GM19463 (cell line): Measurements from ENCODE around the gene ATP2B2.

Experiments
- ATAC-seq: cut with Tn5 transposase; IDR thresholded peaks from one replicate; pipeline ENCODE4 v1.9.1; 2021; ENCODE audit warnings: mild to moderate bottlenecking, moderate library complexity; ENCODE audit not compliant: unreplicated experiment

ATP2B2 gene

DNA sequence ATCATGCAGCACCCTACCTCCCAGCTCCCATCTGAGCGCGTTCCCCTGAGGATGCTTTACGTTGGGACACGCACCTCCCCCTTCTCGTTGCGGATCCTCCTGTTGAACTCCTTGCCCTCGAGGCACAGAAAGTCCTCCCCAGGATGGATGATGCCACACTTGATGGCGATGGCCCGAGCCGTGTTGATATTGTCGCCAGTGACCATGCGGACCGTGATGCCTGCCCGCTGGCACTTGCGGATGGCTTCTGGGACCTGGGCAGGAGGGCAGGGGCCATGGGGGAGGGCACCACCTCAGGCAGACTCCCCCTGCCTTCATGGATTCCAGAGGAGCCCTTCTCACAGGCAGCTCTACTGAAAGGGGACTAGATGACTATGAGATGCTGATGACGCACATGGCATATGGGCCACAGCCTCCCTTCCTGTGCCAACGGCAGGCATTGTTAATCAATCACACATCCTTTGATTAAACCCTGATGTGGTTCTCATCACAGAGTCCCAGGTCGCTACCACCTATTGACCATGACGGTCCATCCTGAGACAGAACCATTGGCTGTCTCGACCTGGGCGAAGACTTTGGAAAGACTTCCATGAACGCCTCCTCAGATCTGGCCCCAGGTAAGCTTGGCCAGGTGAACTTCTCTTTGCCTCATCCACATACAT lies 154.9 kb downstream of the ATP2B2 start:
- no peak for ATAC-seq

DNA sequence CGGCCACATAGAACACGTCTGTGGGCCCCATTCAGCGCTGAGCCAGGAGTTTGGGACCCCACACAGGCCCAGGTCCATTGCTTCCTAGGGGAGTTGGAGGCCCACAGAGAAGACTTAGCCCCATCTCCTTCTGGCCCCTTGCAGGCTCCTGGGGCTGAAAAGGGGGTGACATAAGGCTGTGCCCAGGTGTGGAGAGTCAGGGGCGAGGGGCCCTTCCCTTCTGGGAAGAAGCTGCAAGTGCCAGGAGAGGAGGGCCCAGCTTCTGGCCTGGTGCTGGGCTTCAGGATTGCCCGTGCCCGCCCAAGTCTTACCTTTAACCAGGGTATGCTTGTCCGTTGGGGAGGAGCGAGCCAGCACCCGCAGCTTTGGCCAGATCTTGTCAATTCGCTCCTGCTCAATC lies 155.6 kb downstream of the ATP2B2 start:
- ATAC-seq, result no peak

DNA sequence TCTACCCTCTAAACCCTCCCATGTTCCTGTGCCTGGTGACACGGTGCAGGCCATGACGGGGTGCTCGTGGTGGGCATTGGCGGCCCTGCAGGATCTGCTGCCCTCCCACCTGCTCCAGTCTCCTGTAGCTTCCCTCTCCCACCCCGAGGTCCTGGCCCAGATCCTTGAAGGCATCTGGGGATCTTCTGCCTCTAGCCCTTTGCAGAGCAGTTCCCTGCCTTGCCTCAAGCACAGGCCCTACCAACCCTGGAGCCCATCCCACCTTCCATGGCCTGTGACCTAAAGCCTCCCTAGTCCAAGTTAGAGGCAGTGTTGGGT lies 157.0 kb downstream of the ATP2B2 start:
- no peak for ATAC-seq

DNA sequence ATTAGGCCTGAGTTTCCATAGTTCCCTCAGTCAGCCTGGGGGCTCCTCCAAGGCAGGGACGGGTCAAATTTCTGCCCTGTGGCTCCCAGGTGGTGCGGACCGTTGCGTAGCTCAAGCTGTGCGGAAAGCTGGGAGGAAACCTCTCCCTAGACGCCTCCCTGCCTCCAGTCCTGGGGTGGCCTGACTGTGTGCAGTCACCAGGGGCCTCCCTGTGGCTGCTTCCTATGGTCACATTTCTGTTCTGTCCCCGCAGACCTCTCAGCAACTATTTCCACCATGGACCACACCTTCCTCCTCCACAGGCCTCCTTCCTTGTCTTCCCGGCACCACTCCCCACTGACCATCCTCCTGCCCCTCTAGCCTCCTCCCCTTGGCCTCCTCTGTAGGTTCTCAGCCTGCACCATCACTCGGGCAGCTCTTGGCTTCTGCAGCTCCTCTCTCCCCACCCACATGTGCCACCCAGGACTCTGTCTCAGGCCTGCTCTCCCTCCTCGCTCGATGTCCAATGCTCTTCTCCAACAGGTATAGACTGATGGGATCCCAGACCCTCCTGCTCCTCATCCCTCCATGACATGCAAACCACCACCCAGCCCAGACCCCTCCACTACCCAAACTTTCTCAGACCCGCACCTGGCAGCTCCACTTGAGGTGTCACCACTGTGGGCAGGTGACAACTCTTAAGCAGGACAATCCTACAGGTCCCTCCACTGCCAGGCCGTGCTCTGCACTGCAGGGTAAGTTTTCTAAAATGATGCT lies 157.6 kb downstream of the ATP2B2 start:
- ATAC-seq, result no peak

DNA sequence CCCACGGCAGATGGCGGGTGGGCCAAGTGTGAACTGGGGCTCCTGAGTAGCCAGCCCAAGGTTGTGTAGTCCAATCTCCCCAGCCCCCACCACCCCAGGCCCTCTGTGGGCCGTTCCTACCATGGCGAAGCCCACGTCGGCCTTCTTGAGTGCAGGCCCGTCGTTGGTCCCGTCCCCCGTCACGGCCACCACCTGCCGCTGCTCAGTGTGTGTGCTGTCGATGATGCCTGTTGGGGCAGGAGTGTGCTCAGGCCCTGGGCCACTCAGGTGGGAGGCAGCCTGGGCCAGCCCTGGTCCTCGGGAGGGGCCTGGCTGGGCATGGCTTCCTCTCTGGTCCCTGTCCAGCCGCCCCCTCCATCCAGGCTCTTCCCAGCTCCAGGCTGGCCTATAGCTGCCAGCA lies 159.5 kb downstream of the ATP2B2 start:
- ATAC-seq, result no peak

DNA sequence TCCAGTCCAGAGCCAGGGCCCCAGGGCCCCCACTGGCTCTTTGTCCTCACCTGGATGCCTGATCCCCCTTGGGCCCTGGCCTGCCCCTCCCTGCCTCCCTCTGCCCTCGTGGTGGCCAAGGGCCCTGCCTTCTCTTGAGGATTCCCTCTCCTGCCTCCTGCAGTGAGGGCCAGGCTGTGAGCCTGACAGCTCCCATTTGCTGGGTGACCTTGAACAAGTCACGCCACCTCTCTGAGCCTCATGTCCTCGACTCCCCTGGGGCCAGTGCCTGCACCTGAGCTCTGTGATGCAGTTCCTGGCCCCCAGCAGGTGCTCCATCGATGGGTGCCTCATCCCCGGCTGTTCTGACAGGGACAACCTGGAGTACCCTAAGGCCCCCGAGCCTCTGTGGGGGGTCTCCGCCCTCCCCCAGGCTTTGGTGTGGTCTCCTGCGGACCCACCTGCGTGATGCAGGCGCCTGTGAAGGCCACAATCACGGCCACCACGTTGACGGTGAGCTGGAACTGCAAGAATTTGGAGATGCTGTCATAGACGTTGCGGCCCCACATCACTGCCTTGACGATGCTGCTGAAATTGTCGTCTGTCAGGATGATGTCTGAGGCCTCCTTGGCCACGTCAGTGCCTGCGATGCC lies 160.3 kb downstream of the ATP2B2 start:
- no peak for ATAC-seq

DNA sequence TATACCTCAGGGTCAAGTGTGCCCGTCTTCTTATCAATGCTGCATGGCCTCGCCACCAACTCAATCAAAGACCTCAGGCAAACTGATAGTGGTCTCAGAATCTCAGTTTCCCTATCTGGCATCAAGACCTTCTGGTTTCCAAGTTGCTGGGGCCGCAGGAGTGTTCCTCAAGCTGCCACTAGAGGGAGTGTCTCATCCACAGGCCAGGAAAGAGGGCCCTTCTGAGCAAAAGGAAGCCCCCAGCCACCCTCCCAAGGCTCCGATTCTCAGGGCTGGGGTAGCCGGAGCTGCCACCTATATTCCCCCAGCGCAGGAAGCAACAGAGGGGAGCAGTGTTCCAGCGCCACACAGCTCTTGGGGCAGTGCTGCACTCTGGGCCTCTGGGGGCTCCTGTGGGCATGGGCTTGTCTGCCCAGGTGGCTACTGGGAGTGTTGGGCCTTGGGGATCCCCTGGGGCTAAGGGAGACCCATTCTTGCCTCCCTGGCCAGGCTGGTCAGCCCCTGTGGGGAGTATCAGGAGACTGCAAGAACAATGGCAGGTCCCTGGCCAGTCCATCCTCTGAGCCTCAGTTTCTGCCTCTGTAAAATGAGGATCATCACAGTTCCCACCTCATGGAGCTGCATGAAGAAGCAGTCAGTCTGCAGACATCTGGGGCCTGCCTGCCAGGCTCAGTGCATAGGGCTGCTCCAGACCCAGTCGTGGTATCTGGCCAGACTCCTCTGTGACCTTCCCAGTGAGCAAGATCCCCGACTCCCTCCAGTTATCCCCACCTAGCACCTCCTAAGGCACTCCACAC lies 161.0 kb downstream of the ATP2B2 start:
- ATAC-seq, result no peak

DNA sequence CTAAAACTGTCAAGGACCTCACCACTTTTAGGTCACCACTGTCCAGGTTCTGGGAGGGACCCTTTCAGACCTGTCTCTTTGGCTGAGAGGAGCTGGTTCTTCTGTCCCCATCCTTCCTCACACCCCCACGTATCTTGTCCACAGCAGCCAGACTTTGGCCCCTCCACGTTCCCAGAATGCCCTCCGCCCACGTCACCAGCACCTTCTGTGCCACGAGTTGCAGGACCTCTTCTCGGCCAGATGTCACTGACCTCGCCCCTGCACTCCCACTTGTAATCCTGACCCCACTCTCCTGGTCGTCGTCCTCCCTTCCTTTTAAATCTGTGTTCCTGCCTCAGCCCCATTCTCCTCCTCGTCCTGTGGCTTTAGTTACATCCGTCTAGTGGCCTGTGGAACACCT lies 161.9 kb downstream of the ATP2B2 start:
- ATAC-seq, result no peak

DNA sequence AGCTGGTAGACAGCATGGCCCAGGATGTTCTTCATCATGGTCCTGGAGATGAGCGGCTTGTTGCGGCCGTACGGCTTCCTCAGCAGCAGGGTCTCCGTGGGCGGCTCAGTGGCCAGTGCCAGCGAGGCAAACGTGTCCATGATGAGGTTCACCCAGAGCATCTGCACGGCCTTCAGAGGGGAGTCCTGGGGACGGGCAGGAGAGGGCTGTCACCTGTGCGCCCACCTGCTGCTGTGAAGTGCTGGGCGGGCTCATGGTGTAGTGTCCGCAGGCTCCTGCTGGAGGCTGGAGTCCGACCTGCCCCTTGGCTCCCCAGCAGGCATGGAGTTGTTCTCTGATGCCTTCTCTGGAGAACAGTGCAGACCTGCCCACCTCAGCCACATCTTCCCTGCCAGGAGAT lies 162.6 kb downstream of the ATP2B2 start:
- ATAC-seq, result no peak

- no peak for ATAC-seq
Observed at GRCh38 chr3:10341901-10342398, 163.4 kb downstream of the ATP2B2 start.

DNA sequence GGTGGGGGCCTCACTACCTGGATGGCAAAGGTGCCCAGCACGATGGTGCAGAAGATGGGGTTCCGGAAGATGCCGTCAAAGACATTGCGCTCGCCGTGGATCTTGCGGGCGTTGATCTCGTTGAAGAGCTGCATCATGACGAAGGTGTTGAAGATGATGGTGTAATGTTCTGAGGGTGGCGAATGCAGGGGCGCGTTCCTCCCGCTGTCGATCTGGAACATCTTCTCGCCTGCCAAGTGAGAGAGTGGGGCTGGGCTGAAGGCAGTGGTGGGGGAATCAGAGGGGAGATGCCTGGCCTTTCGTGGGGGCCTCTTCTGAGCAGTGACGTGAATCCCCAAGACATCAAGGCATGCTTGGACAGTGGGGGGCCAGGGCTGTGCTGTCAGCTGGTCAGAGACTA lies 164.9 kb downstream of the ATP2B2 start:
- ATAC-seq, result no peak

- no peak for ATAC-seq
Observed at GRCh38 chr3:10340046-10340445, 165.3 kb downstream of the ATP2B2 start.

GRCh38 chr3:10339376-10339955 lies 165.9 kb downstream of the ATP2B2 start:
- no peak for ATAC-seq

GRCh38 chr3:10338591-10339353 lies 166.6 kb downstream of the ATP2B2 start:
- no peak for ATAC-seq

- ATAC-seq, result no peak
Observed at GRCh38 chr3:10338164-10338470, 167.3 kb downstream of the ATP2B2 start.

GRCh38 chr3:10337323-10338163 lies 167.8 kb downstream of the ATP2B2 start:
- no peak for ATAC-seq

- ATAC-seq, result no peak
Observed at GRCh38 chr3:10336761-10337160, 168.6 kb downstream of the ATP2B2 start.

DNA sequence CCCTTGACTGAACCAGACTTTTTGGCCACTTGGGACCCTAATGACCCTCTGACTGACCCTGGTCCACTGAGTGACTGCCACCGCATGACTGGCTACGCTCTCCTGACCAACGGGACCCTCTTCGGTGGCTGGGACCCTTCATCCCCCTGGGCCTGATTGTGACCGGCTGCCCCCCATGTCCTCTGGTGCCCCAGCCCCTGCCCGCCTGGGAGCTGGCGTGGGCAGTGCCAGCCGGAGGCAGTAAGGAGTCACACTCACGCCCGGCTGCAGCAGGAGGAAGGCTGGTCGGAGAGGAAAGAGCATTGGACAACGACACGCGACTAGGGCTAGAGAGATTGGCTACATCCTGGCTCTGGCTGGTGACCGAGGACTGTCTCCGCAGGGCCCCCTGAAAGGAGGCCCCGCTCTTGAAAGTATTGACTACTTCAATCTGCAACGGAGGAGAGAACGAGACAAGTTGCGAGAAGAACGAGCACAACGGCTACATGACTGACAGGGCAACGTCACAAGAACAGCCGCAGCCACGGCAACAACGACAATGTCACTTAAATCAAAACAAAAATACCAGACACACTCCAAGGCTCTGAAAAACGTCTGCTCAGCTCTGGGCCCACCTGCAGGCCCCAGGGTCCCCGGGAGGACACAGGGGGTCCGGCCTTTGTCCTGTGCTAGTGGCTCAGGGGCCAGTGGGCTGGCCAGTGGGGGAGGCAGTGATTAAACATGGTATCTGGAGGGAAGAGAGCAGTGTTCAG lies 169.3 kb downstream of the ATP2B2 start:
- no peak for ATAC-seq

- no peak for ATAC-seq
Observed at GRCh38 chr3:10335190-10335738, 170.1 kb downstream of the ATP2B2 start.
